Erythroblast (primary cell): Measurements from ENCODE around the gene AUTS2.

Source experiments
- GATA1 ChIP-seq: IDR thresholded peaks from 2 replicates; pipeline ENCODE4 v1.6.1; 2011; ENCODE audit warnings: low read depth, mild to moderate bottlenecking, control low read depth, low read length, moderate library complexity
- POLR2A ChIP-seq: IDR thresholded peaks from 2 replicates; pipeline ENCODE4 v1.6.1; 2011; ENCODE audit warnings: mild to moderate bottlenecking, low read length

DNA sequence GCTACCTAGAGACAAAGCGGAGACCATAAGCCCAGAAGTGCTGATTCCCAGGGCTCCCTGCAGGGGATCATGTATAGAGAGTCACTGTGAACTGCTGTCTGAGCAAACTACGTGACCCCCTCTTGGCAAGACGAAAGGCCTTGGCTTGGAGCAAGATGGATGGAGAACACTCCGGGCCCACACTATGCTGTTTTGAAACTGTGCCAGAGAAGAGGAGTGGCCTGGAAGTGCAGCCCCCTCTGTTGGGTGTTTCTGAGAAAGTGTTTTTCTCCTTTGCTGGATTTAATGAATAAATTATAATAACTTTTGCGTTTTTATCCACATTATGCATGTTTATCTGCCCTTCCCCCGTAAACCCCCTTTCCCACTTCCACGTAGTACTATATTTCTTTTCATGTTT is 894.4 kb downstream of the AUTS2 start:
- TF ChIP-seq POLR2A: no peak
- TF ChIP-seq GATA1: no peak
